ENCODE data around the gene SELPLG.

SELPLG gene

DNA sequence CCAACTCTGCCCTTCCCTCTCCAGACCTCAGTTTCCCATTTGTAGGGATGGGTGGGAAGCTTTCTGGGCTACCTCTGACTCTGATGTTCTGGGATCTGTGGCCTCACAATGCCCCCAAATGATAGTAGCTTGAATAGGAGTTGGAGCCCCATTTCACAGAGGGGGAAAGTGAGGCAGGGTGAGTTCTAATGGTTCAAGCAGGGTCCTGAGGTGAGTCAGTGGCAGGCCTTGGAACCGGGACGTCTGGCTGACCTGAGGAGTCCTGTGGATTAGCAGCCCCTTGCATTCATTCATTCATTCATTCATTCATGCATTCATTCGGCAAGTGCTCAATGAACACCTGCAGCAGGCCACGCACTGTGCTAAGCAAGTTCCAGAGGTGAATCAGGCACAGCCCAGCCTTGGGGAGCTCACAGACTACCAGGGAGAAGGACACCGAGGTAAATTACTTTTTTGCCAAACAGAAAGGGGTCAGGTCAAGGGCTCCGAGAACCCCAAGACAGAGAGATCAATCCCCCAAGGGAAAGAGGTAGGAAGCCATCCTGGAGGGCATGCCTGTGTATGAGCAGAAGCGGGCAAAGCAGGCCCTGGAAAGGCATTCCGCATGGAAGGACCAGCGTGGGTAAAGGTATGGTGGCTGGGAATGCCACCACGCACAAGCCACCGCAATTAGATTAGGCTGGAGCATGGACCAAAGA lies 35.0 kb downstream of the SELPLG start:
- H3K9ac ChIP-seq (ENCODE audit: low read depth in 1 of 2, low read length in 2 of 2): no peak overlapping the region
- peak overlapping the region; percentile 22 for H3K27ac ChIP-seq (ENCODE audit: low read depth, low read length)
- no peaks in the 10 kb centered on the region for H3K9me3 ChIP-seq (ENCODE audit: control insufficient read depth in 1 of 2, low read length in 2 of 2)
- no peaks in the 10 kb centered on the region for H3K4me1 ChIP-seq (ENCODE audit: control insufficient read depth in 1 of 2, insufficient read depth in 2 of 2, low read length in 2 of 2)
- no peak overlapping the region for H3K4me3 ChIP-seq (ENCODE audit: low read depth in 1 of 2, low read length in 2 of 2)
- H3K36me3 ChIP-seq (ENCODE audit: control insufficient read depth in 1 of 2, insufficient read depth in 2 of 2, low read length in 2 of 2): no peaks in the 10 kb centered on the region
- H3K27me3 ChIP-seq (ENCODE audit: control insufficient read depth in 1 of 2, insufficient read depth in 2 of 2, low read length in 2 of 2): no peaks in the 10 kb centered on the region

DNA sequence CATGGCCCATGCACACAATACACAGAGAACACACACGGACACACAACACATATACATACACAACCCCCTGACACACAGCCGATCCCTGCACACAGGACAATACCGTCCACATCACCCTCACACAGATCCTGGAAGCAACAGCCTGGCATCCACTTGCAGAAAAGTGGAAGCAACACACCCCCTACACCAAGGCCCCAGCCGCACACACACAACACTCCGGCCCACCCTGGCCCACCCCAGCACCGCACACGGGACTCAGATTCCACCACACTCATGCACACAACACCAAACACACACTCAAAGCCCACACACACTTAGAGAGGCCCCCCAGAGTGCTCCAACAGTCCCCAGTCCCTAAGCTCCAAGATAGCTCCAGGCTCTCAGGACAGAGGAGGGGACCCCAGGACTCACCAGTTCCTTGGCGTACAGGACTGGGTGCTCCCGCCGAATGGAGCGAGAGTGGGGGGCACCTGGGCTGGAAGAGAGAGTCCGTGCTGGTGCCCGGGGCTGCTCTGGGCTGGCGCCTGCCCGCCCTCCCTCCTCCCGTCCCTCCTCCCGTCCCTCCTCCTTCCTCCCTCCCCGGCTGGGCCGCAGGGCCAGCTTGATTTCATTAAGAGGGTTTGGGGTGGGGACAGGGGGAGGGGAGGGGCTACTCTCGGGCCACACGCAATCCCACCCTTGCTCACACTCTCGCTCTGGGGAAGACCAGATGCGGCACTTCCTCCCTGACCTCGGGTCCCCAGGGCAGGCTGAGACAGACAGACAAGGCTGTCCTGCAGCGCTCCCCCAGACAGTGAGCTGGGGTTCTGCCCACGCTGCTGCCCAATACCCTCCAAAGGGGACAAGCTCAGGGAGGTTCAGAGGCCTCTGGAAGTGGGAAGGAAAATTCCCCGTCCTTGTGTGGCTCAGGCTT lies 35.9 kb downstream of the SELPLG start, which contains the start of gene TMEM119:
Gene TMEM119 (minus strand): TSS at position 526 of the 913 bp plus-strand sequence. CDS start 5,701 bp downstream, outside the sequence.
- Histone ChIP-seq H3K4me3 (ENCODE audit: low read depth in 1 of 2, low read length in 2 of 2) (peak within 1 kb of the TSS; percentile 46 to 65), H3K9ac (ENCODE audit: low read depth in 1 of 2, low read length in 2 of 2) (peak within 1 kb of the TSS; percentile 10 to 25), H3K27ac (ENCODE audit: low read depth, low read length) (peak within 1 kb of the TSS; percentile 22), H3K4me1 (ENCODE audit: control insufficient read depth in 1 of 2, insufficient read depth in 2 of 2, low read length in 2 of 2) (no peaks in the 10 kb centered on the region), H3K27me3 (ENCODE audit: control insufficient read depth in 1 of 2, insufficient read depth in 2 of 2, low read length in 2 of 2) (no peaks in the 10 kb centered on the region), H3K36me3 (ENCODE audit: control insufficient read depth in 1 of 2, insufficient read depth in 2 of 2, low read length in 2 of 2) (no peaks in the 10 kb centered on the region), H3K9me3 (ENCODE audit: control insufficient read depth in 1 of 2, low read length in 2 of 2) (no peaks in the 10 kb centered on the region)

DNA sequence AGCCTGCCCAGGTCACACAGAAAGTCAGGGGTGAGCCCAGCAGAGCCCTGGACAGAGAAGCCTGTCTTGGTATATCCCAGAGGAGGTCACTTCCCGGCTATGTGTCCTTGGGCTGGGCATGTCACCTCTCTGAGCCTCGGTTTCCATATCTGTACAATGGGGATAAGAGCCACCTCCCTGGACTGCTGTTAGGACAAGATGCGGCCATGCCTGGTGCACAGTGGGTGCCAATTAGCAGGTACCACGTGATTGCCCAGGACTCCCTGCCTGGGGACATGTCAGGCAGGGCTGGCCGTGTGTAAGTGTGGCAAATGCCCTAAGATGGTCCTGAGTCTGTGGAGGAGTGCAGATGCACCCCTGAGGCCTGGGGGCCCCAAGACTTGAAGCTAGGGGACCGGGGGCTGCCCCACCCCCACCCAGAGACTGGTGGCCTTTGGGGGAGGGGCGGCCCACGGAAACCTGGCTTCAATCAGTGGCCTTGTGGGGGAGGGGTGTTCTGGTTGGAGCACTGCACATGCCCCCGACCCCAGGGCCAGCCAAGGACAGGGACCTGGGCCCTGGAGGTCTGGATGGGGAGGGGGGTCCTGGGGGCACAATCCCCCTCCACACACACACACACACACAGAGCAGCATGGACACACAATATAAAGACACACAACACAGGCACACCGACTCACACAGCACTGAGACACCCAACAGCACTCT lies 36.7 kb downstream of the SELPLG start:
- Histone ChIP-seq H3K27ac (ENCODE audit: low read depth, low read length) (peak overlapping the region; percentile 17), H3K9me3 (ENCODE audit: control insufficient read depth in 1 of 2, low read length in 2 of 2) (no peaks in the 10 kb centered on the region), H3K27me3 (ENCODE audit: control insufficient read depth in 1 of 2, insufficient read depth in 2 of 2, low read length in 2 of 2) (no peaks in the 10 kb centered on the region), H3K4me1 (ENCODE audit: control insufficient read depth in 1 of 2, insufficient read depth in 2 of 2, low read length in 2 of 2) (no peaks in the 10 kb centered on the region), H3K36me3 (ENCODE audit: control insufficient read depth in 1 of 2, insufficient read depth in 2 of 2, low read length in 2 of 2) (no peaks in the 10 kb centered on the region), H3K9ac (ENCODE audit: low read depth in 1 of 2, low read length in 2 of 2) (peak overlapping the region; percentile 10 to 25), H3K4me3 (ENCODE audit: low read depth in 1 of 2, low read length in 2 of 2) (peak overlapping the region; percentile 46 to 65)

DNA sequence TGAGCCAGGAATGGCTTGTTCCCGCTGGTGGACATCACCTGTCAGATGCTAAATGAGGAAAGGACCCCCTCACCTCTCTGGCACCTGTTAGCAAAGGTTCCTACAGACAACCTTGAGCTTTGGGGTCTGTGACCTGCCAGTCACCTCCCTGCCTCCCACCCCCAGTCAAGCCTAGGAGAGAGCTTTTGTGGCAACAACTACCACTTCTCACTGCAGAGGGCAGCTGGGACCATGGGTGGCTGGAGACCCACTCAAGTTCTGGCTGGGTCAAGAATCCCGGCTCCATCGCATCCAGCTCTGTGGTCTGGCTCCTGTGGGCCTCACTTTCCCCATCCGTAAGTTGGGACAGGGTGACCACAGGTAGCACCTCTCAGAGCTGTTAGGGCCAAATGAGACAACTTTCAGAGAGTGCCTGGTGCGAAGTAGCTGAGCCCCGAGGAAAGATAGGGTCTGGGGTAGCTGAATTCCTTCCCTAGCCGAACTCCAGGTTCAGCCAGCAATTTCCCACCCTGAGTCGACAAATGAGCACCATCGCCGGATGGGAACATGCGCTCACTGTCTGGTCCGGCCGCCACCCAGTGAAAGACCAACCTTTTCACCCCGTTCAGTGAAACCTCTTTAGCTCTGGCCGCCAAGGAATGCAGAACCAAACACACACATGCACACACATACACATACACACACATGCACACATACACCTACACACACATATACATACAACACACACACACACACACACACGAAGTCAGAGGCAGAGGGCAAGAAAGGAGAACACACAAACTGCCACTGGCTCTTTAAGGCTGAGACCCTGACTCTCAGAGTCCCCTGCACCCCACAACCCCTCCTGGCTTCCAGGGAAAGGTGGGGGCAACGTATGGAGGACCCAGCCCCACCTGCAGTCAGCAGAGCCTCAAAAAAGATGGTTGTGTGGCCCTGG lies 37.7 kb downstream of the SELPLG start:
- Histone ChIP-seq H3K4me3 (ENCODE audit: low read depth in 1 of 2, low read length in 2 of 2) (peak overlapping the region; percentile 46 to 65), H3K36me3 (ENCODE audit: control insufficient read depth in 1 of 2, insufficient read depth in 2 of 2, low read length in 2 of 2) (no peaks in the 10 kb centered on the region), H3K4me1 (ENCODE audit: control insufficient read depth in 1 of 2, insufficient read depth in 2 of 2, low read length in 2 of 2) (no peaks in the 10 kb centered on the region), H3K9ac (ENCODE audit: low read depth in 1 of 2, low read length in 2 of 2) (peak overlapping the region in 1 of 2 donors; percentile 18), H3K27ac (ENCODE audit: low read depth, low read length) (no peak overlapping the region), H3K9me3 (ENCODE audit: control insufficient read depth in 1 of 2, low read length in 2 of 2) (no peaks in the 10 kb centered on the region), H3K27me3 (ENCODE audit: control insufficient read depth in 1 of 2, insufficient read depth in 2 of 2, low read length in 2 of 2) (no peaks in the 10 kb centered on the region)

DNA sequence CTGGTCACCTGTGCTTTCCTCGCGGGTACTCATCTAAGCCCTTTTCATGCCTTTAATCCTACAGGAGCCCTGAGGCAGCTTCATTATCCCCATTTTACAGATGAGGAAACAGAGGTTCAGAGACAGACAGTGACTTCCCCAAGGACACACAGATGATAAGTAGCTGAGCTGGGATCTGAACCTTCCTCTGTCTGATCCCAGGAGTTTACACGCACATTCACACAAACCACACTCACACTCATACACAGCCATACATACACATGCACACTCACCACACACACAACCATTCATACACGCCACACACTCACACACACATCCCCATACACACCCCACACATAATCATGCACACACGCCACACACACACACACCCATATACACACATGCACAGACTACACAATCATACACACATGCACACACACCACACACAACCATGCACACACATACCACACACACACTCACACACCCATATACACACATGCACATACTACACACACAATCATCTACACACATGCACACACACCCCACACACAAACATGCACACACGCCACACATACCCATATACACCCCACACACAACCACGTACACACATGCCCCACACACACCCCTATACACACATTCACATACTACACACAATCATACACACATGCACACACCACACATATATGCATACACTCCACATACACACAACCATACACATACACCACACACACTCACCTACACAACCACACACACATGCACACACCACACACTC lies 38.6 kb downstream of the SELPLG start:
- Histone ChIP-seq H3K4me1 (ENCODE audit: control insufficient read depth in 1 of 2, insufficient read depth in 2 of 2, low read length in 2 of 2) (no peaks in the 10 kb centered on the region), H3K4me3 (ENCODE audit: low read depth in 1 of 2, low read length in 2 of 2) (peak overlapping the region in 1 of 2 donors; percentile 36), H3K27me3 (ENCODE audit: control insufficient read depth in 1 of 2, insufficient read depth in 2 of 2, low read length in 2 of 2) (no peaks in the 10 kb centered on the region), H3K9me3 (ENCODE audit: control insufficient read depth in 1 of 2, low read length in 2 of 2) (no peaks in the 10 kb centered on the region), H3K27ac (ENCODE audit: low read depth, low read length) (no peak overlapping the region), H3K36me3 (ENCODE audit: control insufficient read depth in 1 of 2, insufficient read depth in 2 of 2, low read length in 2 of 2) (no peaks in the 10 kb centered on the region), H3K9ac (ENCODE audit: low read depth in 1 of 2, low read length in 2 of 2) (no peak overlapping the region)

DNA sequence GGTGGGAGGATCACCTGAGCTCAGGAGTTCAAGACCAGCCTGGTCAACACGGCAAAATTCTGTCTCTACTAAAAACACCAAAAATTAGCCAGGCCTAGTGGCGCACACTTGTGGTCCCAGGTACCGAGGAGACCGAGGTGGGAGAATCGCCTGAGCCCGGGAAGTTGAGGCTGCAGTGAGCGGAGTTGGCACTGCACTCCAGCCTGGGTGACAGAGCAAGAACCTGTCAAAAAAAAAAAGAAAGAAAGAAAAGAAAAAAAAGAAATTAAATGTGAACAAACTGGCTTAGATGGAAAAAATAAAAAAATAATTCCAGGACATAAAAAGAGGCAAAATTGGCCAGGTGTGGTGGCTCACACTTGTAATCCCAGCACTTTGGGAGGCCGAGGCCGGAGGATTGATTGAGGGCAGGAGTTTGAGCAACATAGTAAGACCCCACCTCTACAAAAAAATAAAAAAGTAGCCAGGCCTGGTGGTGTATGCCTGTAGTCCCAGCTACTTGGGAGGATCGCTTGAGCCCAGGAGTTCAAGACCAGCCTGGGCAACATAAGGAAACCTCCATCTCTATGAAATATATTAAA lies 39.3 kb downstream of the SELPLG start:
- H3K36me3 ChIP-seq (ENCODE audit: control insufficient read depth in 1 of 2, insufficient read depth in 2 of 2, low read length in 2 of 2): no peaks in the 10 kb centered on the region
- no peak overlapping the region for H3K9ac ChIP-seq (ENCODE audit: low read depth in 1 of 2, low read length in 2 of 2)
- no peak overlapping the region for H3K4me3 ChIP-seq (ENCODE audit: low read depth in 1 of 2, low read length in 2 of 2)
- H3K27me3 ChIP-seq (ENCODE audit: control insufficient read depth in 1 of 2, insufficient read depth in 2 of 2, low read length in 2 of 2): no peaks in the 10 kb centered on the region
- H3K27ac ChIP-seq (ENCODE audit: low read depth, low read length): no peak overlapping the region
- H3K4me1 ChIP-seq (ENCODE audit: control insufficient read depth in 1 of 2, insufficient read depth in 2 of 2, low read length in 2 of 2): no peaks in the 10 kb centered on the region
- H3K9me3 ChIP-seq (ENCODE audit: control insufficient read depth in 1 of 2, low read length in 2 of 2): no peaks in the 10 kb centered on the region

DNA sequence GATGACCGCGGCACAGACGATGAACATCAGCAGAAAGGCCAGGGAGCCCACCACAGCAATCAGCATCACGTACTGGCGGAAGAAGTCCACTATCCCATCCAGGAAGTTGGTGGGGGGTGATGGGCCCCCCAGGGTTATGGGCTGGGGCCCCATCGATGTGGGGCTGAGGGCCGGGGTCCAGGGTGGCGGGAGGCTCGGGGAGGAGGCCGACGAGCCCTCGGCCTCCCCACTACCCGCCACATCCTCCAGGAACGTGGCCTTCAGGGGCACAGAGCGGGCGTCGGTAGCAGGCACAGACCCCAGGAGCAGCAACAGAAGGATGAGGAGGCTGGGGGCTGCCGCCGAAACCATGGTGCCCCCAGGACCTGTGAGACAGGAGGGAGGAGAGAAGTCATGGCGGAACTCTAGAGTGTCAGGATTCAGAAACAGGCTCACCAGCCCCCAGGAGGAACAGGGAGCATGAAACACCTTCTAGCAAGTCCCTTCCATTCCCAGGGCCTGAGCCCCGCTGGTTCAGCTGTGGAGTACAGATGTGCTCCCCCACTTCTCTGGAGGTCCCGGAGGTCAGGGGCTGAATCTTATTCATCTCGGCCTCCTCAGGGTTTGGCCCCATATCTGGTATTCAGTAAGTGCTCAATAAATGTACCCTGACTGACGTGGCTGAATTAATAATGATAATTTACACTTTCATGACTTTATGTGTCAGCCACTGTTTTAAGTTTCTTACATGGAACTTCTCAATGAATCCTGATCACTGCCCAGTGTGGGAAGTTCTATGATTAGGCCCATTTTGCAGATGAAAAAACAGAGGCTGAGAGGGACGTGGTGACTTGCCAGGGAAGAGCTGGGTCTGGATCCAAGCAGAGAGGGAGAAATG lies 41.4 kb downstream of the SELPLG start:
- no peaks in the 10 kb centered on the region for H3K4me1 ChIP-seq (ENCODE audit: control insufficient read depth in 1 of 2, insufficient read depth in 2 of 2, low read length in 2 of 2)
- no peaks in the 10 kb centered on the region for H3K9me3 ChIP-seq (ENCODE audit: control insufficient read depth in 1 of 2, low read length in 2 of 2)
- H3K36me3 ChIP-seq (ENCODE audit: control insufficient read depth in 1 of 2, insufficient read depth in 2 of 2, low read length in 2 of 2): no peaks in the 10 kb centered on the region
- no peaks in the 10 kb centered on the region for H3K27me3 ChIP-seq (ENCODE audit: control insufficient read depth in 1 of 2, insufficient read depth in 2 of 2, low read length in 2 of 2)
- no peak overlapping the region for H3K27ac ChIP-seq (ENCODE audit: low read depth, low read length)
- no peak overlapping the region for H3K9ac ChIP-seq (ENCODE audit: low read depth in 1 of 2, low read length in 2 of 2)
- H3K4me3 ChIP-seq (ENCODE audit: low read depth in 1 of 2, low read length in 2 of 2): no peak overlapping the region

DNA sequence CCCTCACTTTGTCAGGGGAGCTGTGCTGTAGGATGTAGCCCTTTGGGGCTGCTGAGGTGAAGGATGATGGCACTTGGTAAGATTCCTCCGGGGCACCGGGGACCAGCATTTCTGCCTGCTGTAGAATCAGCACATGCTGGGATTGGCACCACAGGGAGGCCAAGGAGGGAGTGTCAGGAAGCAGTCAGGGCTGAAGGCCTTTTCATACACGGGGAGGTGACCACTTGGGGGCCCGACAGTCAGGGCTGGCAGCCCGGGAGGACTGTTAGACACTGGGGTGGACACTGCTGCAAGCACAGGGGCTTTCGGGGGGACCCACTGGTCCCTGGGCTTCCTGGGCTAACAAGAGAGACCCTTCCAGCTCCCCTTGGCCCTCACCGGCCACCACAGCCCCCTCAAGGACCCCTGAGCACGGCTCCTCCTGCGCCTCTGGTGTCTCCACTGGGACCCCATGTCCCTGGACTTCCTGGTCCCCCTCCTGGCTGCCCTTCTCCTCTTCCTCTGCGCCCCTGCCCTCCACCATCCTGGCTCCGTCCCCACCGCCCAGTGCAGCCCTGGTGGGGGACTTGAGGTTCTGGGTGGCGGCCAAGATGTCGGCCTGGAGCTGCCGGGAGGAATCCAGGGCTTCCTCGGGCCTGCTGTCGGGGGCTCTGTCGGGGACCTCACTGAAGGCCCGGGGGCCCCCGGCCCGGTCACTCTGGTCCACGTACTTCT lies 42.3 kb downstream of the SELPLG start:
- no peak overlapping the region for H3K4me3 ChIP-seq (ENCODE audit: low read depth in 1 of 2, low read length in 2 of 2)
- H3K36me3 ChIP-seq (ENCODE audit: control insufficient read depth in 1 of 2, insufficient read depth in 2 of 2, low read length in 2 of 2): no peaks in the 10 kb centered on the region
- H3K4me1 ChIP-seq (ENCODE audit: control insufficient read depth in 1 of 2, insufficient read depth in 2 of 2, low read length in 2 of 2): no peaks in the 10 kb centered on the region
- no peaks in the 10 kb centered on the region for H3K9me3 ChIP-seq (ENCODE audit: control insufficient read depth in 1 of 2, low read length in 2 of 2)
- H3K27me3 ChIP-seq (ENCODE audit: control insufficient read depth in 1 of 2, insufficient read depth in 2 of 2, low read length in 2 of 2): no peaks in the 10 kb centered on the region
- no peak overlapping the region for H3K27ac ChIP-seq (ENCODE audit: low read depth, low read length)
- H3K9ac ChIP-seq (ENCODE audit: low read depth in 1 of 2, low read length in 2 of 2): no peak overlapping the region

Data from duodenal mucosa (tissue), 2 donors.